GM19324 (cell line): Measurements from ENCODE around the gene RBPJL.

Experiments
- ATAC-seq: cut with Tn5 transposase; IDR thresholded peaks from one replicate; pipeline ENCODE4 v1.9.1; 2021; ENCODE audit warnings: mild to moderate bottlenecking, moderate library complexity; ENCODE audit not compliant: unreplicated experiment, low FRiP score

RBPJL gene

DNA sequence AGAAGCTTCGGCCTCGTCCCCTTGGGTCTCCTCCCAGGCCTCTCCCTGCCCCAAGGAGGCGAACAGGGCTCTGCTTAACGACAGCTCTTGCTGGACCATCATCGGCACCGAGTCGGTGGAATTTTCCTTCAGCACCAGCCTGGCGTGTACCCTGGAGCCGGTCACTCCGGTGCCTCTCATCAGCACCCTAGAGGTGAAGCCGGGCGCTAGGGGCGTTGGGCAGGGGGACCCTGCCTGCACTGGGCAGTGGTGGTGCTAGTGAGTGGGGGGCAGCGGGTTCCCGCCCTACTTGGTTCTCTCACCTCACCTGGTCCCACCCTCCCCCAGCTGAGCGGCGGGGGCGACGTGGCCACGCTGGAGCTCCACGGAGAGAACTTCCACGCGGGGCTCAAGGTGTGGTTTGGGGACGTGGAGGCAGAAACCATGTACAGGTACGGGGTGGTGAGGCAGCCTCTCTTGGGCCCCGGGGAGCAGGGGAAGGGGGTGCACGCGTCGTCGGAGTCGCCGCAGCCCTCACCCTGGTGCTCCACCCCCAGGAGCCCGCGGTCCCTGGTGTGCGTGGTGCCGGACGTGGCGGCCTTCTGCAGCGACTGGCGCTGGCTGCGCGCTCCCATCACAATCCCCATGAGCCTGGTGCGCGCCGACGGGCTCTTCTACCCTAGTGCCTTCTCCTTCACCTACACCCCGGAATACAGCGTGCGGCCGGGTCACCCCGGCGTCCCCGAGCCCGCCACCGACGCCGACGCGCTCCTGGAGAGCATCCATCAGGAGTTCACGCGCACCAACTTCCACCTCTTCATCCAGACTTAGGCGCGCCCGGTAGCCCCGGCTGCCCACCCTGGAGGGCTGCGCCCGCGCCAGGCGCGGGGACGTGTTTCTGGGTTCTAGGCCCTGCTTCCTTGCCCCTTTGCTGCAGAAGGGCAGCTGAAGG is 9.8 kb downstream of the RBPJL start:
- ATAC-seq, result no peak

DNA sequence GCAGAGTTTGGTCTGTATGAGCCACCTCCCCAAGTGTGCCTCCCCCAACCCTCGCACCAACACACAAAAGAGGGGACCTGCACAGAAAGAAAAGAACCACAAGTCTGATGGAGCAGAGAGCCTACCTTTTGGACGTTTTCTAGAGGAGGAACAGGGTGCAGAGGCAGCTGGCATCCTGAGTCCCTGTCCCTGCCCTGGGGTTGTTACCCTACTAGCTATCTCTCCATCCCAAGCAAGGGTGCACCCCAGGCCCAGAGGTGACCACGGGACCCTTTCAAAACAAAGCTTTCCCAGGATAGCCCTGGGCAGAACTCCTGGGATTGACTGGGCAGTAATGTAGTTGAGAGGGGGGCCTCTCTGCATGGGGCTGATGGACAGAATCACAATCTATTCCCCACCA is 11.2 kb downstream of the RBPJL start:
- ATAC-seq, result no peak

GRCh38 chr20:45318386-45318939 is 11.8 kb downstream of the RBPJL start:
- ATAC-seq, result no peak

DNA sequence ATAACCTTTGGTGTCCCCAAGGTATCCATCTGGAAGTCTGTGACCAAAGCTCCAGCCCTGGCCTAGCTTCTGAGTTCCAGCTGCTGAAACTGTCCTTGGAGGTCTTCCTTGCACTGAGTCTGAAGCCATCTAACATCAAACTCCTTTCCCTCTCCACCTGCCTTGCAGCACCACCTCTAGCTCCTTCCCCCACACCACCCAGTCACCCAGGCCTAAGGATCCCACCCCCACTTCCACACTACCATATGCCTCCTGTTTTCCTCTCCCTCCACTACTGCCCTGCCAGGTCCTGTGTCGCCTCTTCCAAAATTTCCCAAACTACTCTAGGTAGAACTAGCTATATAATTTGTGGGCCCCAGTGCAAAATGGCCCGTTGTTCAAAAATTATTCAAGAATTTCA is 12.3 kb downstream of the RBPJL start:
- ATAC-seq, result no peak

DNA sequence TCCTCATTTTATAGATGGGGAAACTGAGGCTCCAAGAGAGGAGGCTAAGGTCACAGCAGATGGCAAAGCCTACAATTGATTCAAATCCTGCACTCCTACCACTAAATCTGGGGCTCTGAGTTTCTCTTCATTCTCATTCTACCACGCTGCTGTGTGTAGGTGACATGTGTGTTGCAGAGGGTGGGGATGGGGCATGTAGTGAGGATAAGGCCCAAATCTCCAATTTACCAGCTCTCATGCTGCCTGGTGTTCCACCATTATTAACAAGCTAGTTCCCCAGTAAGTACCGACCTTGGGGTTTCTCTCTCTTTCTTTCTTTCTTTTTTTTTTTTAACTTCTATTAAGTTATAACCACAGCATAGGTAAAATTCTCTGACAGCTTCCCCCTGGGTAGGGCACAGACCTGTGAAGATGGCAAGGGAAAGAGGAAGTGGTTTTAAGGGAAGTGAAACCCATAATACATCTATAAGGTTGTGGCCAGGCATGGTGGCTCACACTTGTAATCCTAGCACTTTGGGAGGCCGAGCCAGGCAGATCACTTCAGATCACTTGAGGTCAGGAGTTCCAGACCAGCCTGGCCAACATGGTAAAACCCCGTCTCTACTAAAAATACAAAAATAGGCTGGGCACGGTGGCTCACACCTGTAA is 14.4 kb downstream of the RBPJL start:
- no peak for ATAC-seq

DNA sequence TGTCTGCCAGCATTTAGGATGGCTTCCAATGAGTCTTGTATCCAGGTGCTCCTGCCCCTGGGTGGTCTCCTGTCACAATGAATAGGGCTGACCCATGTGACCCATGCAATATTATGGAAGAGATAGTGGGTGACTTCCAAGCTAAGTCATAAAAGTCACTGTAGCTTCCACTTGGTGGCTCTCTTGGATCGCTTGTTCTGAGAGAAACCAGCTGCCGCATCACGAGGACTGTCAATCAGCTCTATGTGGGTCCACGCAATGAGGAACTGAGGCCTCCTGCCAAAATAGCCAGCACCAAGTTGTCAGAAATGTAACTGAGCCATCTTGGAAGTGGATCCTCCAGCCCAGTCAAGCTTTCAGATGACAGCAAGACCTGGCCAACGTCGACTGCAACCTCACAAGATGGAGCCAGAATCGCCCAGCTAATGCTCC is 16.3 kb downstream of the RBPJL start:
- no peak for ATAC-seq

GRCh38 chr20:45323731-45324130 is 17.1 kb downstream of the RBPJL start:
- no peak for ATAC-seq

- ATAC-seq, result no peak
Measured at GRCh38 chr20:45325371-45325770, 18.7 kb downstream of the RBPJL start.

DNA sequence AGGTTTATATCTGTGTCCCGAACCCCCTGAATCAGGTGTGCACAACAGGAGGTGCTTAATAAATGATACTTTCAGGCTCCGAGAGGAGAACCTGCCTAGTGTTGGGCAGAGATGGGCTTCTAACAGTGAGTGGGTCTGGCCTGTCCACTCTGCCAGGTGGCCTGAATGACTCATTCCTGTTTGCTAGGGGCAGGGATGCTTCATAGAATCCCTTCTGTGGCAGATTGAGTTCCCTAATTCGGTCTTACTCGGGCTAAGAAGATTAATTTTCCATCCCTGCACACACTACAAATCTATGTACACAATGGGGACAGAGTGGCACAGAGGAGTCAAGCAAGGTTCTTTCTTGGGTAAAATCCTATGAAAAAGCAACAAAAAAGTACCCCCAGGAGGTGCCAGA is 21.8 kb downstream of the RBPJL start:
- no peak for ATAC-seq

GRCh38 chr20:45329497-45330319 is 23.1 kb downstream of the RBPJL start:
- no peak for ATAC-seq

GRCh38 chr20:45330476-45330875 is 23.8 kb downstream of the RBPJL start:
- no peak for ATAC-seq

GRCh38 chr20:45336530-45337366 is 30.1 kb downstream of the RBPJL start:
- ATAC-seq, result no peak

GRCh38 chr20:45337367-45338120 is 30.9 kb downstream of the RBPJL start:
- no peak for ATAC-seq

DNA sequence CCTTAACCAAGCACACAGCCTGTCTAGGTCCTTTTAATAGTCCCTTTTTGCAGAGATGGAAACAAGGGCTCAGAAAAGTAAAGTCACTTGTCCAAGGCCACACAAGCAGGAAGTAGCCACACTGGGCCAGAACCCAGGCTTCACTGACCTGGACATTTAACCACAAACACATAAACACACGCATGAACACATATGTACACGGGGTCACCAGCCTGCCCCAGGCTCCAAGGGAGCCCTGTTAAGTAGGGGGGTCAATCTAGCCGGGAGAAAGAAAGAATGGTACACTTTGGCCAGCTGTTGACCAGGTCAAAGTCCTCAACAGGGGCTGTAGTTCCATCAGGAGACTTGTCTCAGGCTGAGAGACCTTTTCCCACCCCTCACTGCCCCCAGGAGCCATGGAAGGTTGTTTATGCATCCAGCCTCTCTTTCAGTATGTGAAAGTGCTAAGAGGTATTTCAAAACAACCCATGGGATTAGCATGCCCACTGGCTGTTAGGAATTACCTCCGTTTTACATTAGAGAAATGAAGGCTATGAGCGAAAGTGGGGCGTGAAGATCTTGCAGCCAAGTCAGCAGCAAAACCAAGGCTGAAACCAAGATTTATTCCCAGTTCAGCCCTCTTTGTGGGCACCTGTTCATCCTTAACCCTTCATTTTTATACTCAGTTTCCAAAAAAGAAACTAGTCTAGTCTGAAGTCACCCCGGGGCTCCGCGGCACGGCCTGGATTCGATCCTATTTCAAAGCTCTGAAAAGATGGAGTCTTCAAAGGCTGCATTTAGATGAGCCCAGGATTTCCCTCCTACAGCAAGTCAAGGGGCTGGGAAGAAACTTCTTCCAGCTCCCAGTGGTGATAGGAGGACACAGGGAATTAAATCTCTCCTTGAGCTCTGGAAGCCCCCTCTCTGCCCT is 31.7 kb downstream of the RBPJL start:
- no peak for ATAC-seq

GRCh38 chr20:45339084-45339483 is 32.4 kb downstream of the RBPJL start:
- no peak for ATAC-seq

DNA sequence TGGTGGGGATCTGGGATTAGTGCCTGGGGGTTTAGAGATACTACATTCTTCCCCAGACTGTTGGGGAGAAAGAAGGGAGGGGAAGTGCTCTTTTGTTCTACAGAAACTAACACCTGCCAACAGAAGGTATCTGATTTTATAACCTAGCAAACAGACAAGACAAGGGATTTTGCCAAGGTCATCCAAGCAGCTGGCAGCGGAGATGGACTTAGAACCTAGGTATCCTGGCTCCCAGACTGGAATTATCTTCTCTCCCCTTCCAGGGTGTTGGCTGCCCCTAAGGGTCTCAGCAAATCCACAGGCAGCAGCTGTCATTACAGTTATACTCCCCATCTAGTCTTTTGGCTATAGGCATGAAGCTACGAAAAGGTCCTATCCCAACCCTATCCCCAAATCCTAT is 33.2 kb downstream of the RBPJL start:
- ATAC-seq, result no peak

DNA sequence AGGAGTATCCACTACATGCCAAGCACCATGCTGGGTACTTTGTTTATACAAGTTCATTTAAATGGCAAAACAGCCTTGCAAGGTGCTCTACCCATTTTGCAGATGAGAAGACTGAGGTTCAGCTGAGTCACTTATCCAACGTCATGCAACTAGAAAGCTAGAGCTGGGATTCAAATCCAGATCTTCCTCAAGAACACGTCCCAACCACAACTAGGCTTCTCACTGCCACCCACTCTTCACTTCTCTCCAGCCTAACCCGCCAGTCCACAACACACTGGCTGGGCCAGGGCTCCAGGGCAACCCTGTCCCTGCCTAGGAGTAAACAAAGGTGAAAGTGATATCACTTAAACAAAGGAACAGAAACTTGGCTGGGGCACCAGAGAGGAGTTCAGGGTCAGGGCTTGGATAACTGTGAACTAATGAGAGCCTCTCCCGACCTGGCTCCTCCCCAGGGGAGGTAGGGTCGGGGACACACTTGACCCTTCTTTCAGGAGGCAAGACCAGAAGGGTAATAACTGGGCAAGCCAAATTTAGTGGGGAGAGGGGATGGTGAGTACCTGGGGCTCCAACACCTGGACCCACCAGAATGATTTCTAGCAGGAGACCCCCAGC is 33.7 kb downstream of the RBPJL start:
- no peak for ATAC-seq

- no peak for ATAC-seq
Measured at GRCh38 chr20:45340951-45341350, 34.3 kb downstream of the RBPJL start.
